Measurements from ENCODE around the gene CLEC2L. TPM values are rescaled to one million over a fixed set of nuclear protein-coding genes. Genes with fewer than 3 reads are reported as not detected.

CLEC2L gene
- total and polyA plus RNA-seq, 2 experiments from 2014 or later, result not detected

- TF ChIP-seq ZNF462 (CRISPR knock-in tag; IDR thresholded peaks at IDR 0.05) (no peak), CTCF (conservative IDR thresholded peaks at IDR 0.05; ENCODE audit: low read depth in 2 of 2) (no peak), JUNB (IDR thresholded peaks at IDR 0.05; ENCODE audit: unreplicated experiment) (no peak), EZH2phosphoT487 (IDR thresholded peaks at IDR 0.05; ENCODE audit: unreplicated experiment) (no peak)
These were observed 45.5 kb downstream of the CLEC2L start (continued) for GRCh38 chr7:139568813-139569490.

- Histone ChIP-seq H3K9me2 (ENCODE audit: insufficient read depth) (no peaks in the 10 kb centered on the region), H3K79me2 (replicated peaks; ENCODE audit: insufficient read depth) (no peaks in the 10 kb centered on the region), H3K4me1 (ENCODE audit: insufficient read depth) (peaks cover 11% of the 10 kb centered on the region), H3F3A (replicated peaks; ENCODE audit: low read depth) (no peaks in the 10 kb centered on the region), H3K4me2 (no peak overlapping the region), H4K20me1 (replicated peaks; ENCODE audit: insufficient read depth) (no peaks in the 10 kb centered on the region), H3K4me3 (no peak overlapping the region), H3K27ac (ENCODE audit: low read depth) (no peak overlapping the region), H3K36me3 (ENCODE audit: insufficient read depth) (no peaks in the 10 kb centered on the region), H3K27me3 (ENCODE audit: insufficient read depth) (no peaks in the 10 kb centered on the region), H2AFZ (no peak overlapping the region)
- Mint-ChIP-seq H3K27me3 (ENCODE audit: insufficient read depth, low read depth, poor library complexity) (peaks cover 2% of the 10 kb centered on the region), H3K27ac (no peak overlapping the region), H3K9me3 (no peaks in the 10 kb centered on the region; the same call in 2 of the 3 replicates), H3K4me3 (no peak overlapping the region), H3K36me3 (ENCODE audit: low read depth) (no peaks in the 10 kb centered on the region), H3K4me1 (peaks cover 16% of the 10 kb centered on the region)
- ATAC-seq (no peak), DNase-seq (ENCODE audit: low spot score) (no peak)
- TF ChIP-seq EZH2phosphoT487 (IDR thresholded peaks at IDR 0.05; ENCODE audit: unreplicated experiment), result no peak
- peak; percentile 40 to 68 for TF ChIP-seq CTCF (conservative IDR thresholded peaks at IDR 0.05; ENCODE audit: low read depth in 2 of 2)
These were observed 46.6 kb downstream of the CLEC2L start for GRCh38 chr7:139570119-139570518.

All from GM23338 (cell line).